GM19023 (cell line): ENCODE data around the gene MRPS9.

Experiments
- ATAC-seq: cut with Tn5 transposase; IDR thresholded peaks from one replicate; pipeline ENCODE4 v1.9.1; 2021; ENCODE audit warnings: mild to moderate bottlenecking, moderate library complexity; ENCODE audit not compliant: unreplicated experiment

MRPS9 gene

GRCh38 chr2:105037572-105038382 is at the start of gene MRPS9:
MRPS9 (plus strand) TSS chr2:105038069; CDS start chr2:105038093, 24 bp downstream.
- peak; percentile 99 for ATAC-seq

- ATAC-seq: no peak
These were observed 32.5 kb upstream of the MRPS9 start for GRCh38 chr2:105005181-105005951.

GRCh38 chr2:105007367-105007766 is 30.5 kb upstream of the MRPS9 start:
- no peak for ATAC-seq

- no peak for ATAC-seq
These were observed 5.4 kb upstream of the MRPS9 start for GRCh38 chr2:105032476-105032875.

- ATAC-seq: no peak
These were observed 3.7 kb upstream of the MRPS9 start for GRCh38 chr2:105034170-105034569.

GRCh38 chr2:105038383-105039061 is 653 bp downstream of the MRPS9 start:
- peak; percentile 12 for ATAC-seq

GRCh38 chr2:105039559-105039958 is 1.7 kb downstream of the MRPS9 start:
- ATAC-seq: no peak

GRCh38 chr2:105042189-105042588 is 4.3 kb downstream of the MRPS9 start:
- ATAC-seq: no peak

- no peak for ATAC-seq
These were observed 14.9 kb downstream of the MRPS9 start for GRCh38 chr2:105052773-105053172.

GRCh38 chr2:105055613-105056012 is 17.7 kb downstream of the MRPS9 start:
- ATAC-seq: no peak

GRCh38 chr2:105056245-105056644 is 18.4 kb downstream of the MRPS9 start:
- ATAC-seq: no peak

GRCh38 chr2:105057005-105057404 is 19.1 kb downstream of the MRPS9 start:
- no peak for ATAC-seq

GRCh38 chr2:105061560-105061959 is 23.7 kb downstream of the MRPS9 start:
- no peak for ATAC-seq

GRCh38 chr2:105062158-105062557 is 24.3 kb downstream of the MRPS9 start:
- no peak for ATAC-seq

- no peak for ATAC-seq
These were observed 30.5 kb downstream of the MRPS9 start for GRCh38 chr2:105068387-105068786.

GRCh38 chr2:105068875-105069274 is 31.0 kb downstream of the MRPS9 start:
- no peak for ATAC-seq

GRCh38 chr2:105070010-105070865 is 32.4 kb downstream of the MRPS9 start:
- no peak for ATAC-seq

GRCh38 chr2:105071379-105071778 is 33.5 kb downstream of the MRPS9 start:
- ATAC-seq: no peak

- peak; percentile 85 for ATAC-seq
These were observed 34.2 kb downstream of the MRPS9 start for GRCh38 chr2:105072039-105072438.

GRCh38 chr2:105073591-105073990 is 35.7 kb downstream of the MRPS9 start:
- no peak for ATAC-seq

- ATAC-seq: no peak
These were observed 38.3 kb downstream of the MRPS9 start for GRCh38 chr2:105076121-105076520.
